Calu3 (cell line): Measurements from ENCODE around the gene TNFRSF6B. TPM values are rescaled to one million over a fixed set of nuclear protein-coding genes. Genes with fewer than 3 reads are reported as not detected.

Experiments
- BruUV-seq: library from RNA; stranded (reverse); fragments of 400-500 nt; replicated peaks from 2 replicates; lab custom pipeline; 2021; lab: Mats Ljungman, UMichigan
- CTCF ChIA-PET: fragments of 300-600 bp; sonication (Branson Sonifier 250); formaldehyde crosslinking; loops from one replicate; lab custom pipeline; 2022; ENCODE audit warnings: antibody characterized with exemption; lab: Charles Lee
- DNase-seq: peaks from one replicate; pipeline ENCODE4 v3.0.0; 2022
- H3K27ac Mint-ChIP-seq: one replicate; pipeline ENCODE4 v1.8.0; 2022; ENCODE audit warnings: mixed read lengths; ENCODE audit not compliant: unreplicated experiment
- H3K27me3 Mint-ChIP-seq: one replicate; pipeline ENCODE4 v1.8.0; 2022; ENCODE audit warnings: mixed read lengths; ENCODE audit not compliant: unreplicated experiment
- H3K36me3 Mint-ChIP-seq: one replicate; pipeline ENCODE4 v1.8.0; 2022; ENCODE audit warnings: mild to moderate bottlenecking, moderate library complexity, mixed read lengths; ENCODE audit not compliant: insufficient read depth, unreplicated experiment
- H3K4me1 Mint-ChIP-seq: one replicate; pipeline ENCODE4 v1.8.0; 2022; ENCODE audit warnings: mild to moderate bottlenecking, low read depth, mixed read lengths; ENCODE audit not compliant: unreplicated experiment
- H3K4me3 Mint-ChIP-seq: one replicate; pipeline ENCODE4 v1.8.0; 2022; ENCODE audit warnings: mild to moderate bottlenecking, low read depth, moderate library complexity, mixed read lengths; ENCODE audit not compliant: unreplicated experiment
- H3K9me3 Mint-ChIP-seq: one replicate; pipeline ENCODE4 v1.8.0; 2022; ENCODE audit warnings: low read depth, mixed read lengths; ENCODE audit not compliant: unreplicated experiment
- CTCF ChIP-seq: fragments of 200-600 bp; IDR thresholded peaks from one replicate; pipeline ENCODE4 v1.8.0; 2022; ENCODE audit warnings: antibody characterized with exemption; ENCODE audit not compliant: unreplicated experiment
- intact Hi-C: fragments of 100-400 bp; cut with micrococcal nuclease; formaldehyde crosslinking; loops from one replicate; pipeline ENCODE4 v1.10.0; 2022; ENCODE audit not compliant: unreplicated experiment
- total RNA-seq: library from RNA; stranded (reverse); gene quantifications from 2 replicates; pipeline ENCODE4 v1.2.3, GENCODE V29; 2022

TNFRSF6B gene
- total RNA-seq, 1 experiment from 2014 or later = not detected

GRCh38 chr20:63739130-63740069 lies 42.9 kb downstream of the TNFRSF6B start, which contains the start of gene SLC2A4RG:
SLC2A4RG (plus strand) TSS chr20:63739776; CDS start chr20:63739913, 137 bp downstream.
- peaks cover 65% of the 10 kb centered on the region for H3K36me3 Mint-ChIP-seq
- intact Hi-C loops = no loop called here
- no peaks in the 10 kb centered on the region for H3K4me1 Mint-ChIP-seq
- peak within 1 kb of the TSS; percentile 72 for H3K4me3 Mint-ChIP-seq
- no TSS peak for BruUV-seq
- peak within 1 kb of the TSS; percentile 64 for H3K27ac Mint-ChIP-seq
- no peaks in the 10 kb centered on the region for H3K9me3 Mint-ChIP-seq
- TF ChIP-seq CTCF = no peak
- peak; percentile 90 for DNase-seq
- no peaks in the 10 kb centered on the region for H3K27me3 Mint-ChIP-seq
- CTCF ChIA-PET = no interaction called here

- DNase-seq = peak; percentile 67
- H3K27me3 Mint-ChIP-seq = no peaks in the 10 kb centered on the region
- CTCF ChIA-PET = interaction anchor here (1.2 to 1.6 kb wide), 8 partner anchors 33 to 240 kb away, joined by 4 to 12 read pairs (median 4); partner anchors contain the start of genes ARFRP1, SAMD10, TPD52L2 and ZGPAT
- no peaks in the 10 kb centered on the region for H3K4me1 Mint-ChIP-seq
- TF ChIP-seq CTCF = no peak
- peak overlapping the region; percentile 72 for H3K4me3 Mint-ChIP-seq
- H3K9me3 Mint-ChIP-seq = no peaks in the 10 kb centered on the region
- H3K36me3 Mint-ChIP-seq = peaks cover 70% of the 10 kb centered on the region
- H3K27ac Mint-ChIP-seq = no peak overlapping the region
- intact Hi-C loops = no loop called here
- BruUV-seq = no TSS peak
These were observed 43.7 kb downstream of the TNFRSF6B start for GRCh38 chr20:63740070-63740626.

- Mint-ChIP-seq H3K36me3 (peaks cover 63% of the 10 kb centered on the region), H3K27ac (peak overlapping the region; percentile 64), H3K27me3 (no peaks in the 10 kb centered on the region), H3K4me1 (no peaks in the 10 kb centered on the region), H3K4me3 (peak overlapping the region; percentile 72), H3K9me3 (no peaks in the 10 kb centered on the region)
- DNase-seq = peak; percentile 98
- no TSS peak for BruUV-seq
- CTCF ChIA-PET = interaction anchor here (0.6 to 1.6 kb wide), 11 partner anchors 10 to 334 kb away, joined by 3 to 12 read pairs (median 4); partner anchors contain the start of genes ARFRP1, SAMD10, TPD52L2 and ZGPAT
- TF ChIP-seq CTCF = peak; percentile 38
- intact Hi-C loops = no loop called here
These were observed 44.3 kb downstream of the TNFRSF6B start for GRCh38 chr20:63740627-63741353.

GRCh38 chr20:63741354-63741675 lies 44.9 kb downstream of the TNFRSF6B start:
- Mint-ChIP-seq H3K4me1 (no peaks in the 10 kb centered on the region), H3K27me3 (no peaks in the 10 kb centered on the region), H3K9me3 (no peaks in the 10 kb centered on the region), H3K36me3 (peaks cover 58% of the 10 kb centered on the region), H3K4me3 (peak overlapping the region; percentile 72), H3K27ac (peak overlapping the region; percentile 64)
- TF ChIP-seq CTCF = no peak
- CTCF ChIA-PET = interaction anchor here (0.6 to 1.6 kb wide), 11 partner anchors 9 to 334 kb away, joined by 3 to 12 read pairs (median 4); partner anchors contain the start of genes ARFRP1, SAMD10, TPD52L2 and ZGPAT
- DNase-seq = no peak
- intact Hi-C loops = no loop called here
- no TSS peak for BruUV-seq
